Stimulated activated CD4-positive, alpha-beta T cell treated with anti-CD3 and anti-CD28 coated beads, Interleukin-1b, Interleukin-23, amount 100 ng/mL, for 24 hours (primary cell): Measurements from ENCODE around the gene SRGAP2B.
"Not testable (repeated sequence)": the region's sequence is repeated elsewhere in the genome, so short reads cannot be mapped to it uniquely, and the experiment has no call there.

Experiments
- DNase-seq, 4 experiments: peaks; one replicate each; pipeline ENCODE4 v3.0.0-alpha.2; 2020; ENCODE audit warnings: low read depth in 4 of 4, low spot score in 1 of 4

SRGAP2B gene

GRCh38 chr1:144961604-144962583 lies 133.2 kb downstream of the SRGAP2B start:
- not testable (repeated sequence) for DNase-seq

GRCh38 chr1:144960929-144961488 lies 134.1 kb downstream of the SRGAP2B start:
- DNase-seq, result not testable (repeated sequence)

GRCh38 chr1:144948390-144948789 lies 146.7 kb downstream of the SRGAP2B start:
- DNase-seq, result not testable (repeated sequence)

- not testable (repeated sequence) for DNase-seq
Measured at GRCh38 chr1:144947495-144947894, 147.6 kb downstream of the SRGAP2B start.

- not testable (repeated sequence) for DNase-seq
Measured at GRCh38 chr1:144946525-144947480, 148.3 kb downstream of the SRGAP2B start.

- DNase-seq, result not testable (repeated sequence)
Measured at GRCh38 chr1:144941710-144942109, 153.4 kb downstream of the SRGAP2B start.

GRCh38 chr1:144940054-144940453 lies 155.1 kb downstream of the SRGAP2B start:
- DNase-seq, result not testable (repeated sequence)

GRCh38 chr1:144938627-144939026 lies 156.5 kb downstream of the SRGAP2B start:
- not testable (repeated sequence) for DNase-seq

- not testable (repeated sequence) for DNase-seq
Measured at GRCh38 chr1:144936186-144936732, 158.9 kb downstream of the SRGAP2B start.

GRCh38 chr1:144935310-144935709 lies 159.8 kb downstream of the SRGAP2B start:
- not testable (repeated sequence) for DNase-seq

GRCh38 chr1:144933014-144933413 lies 162.1 kb downstream of the SRGAP2B start:
- DNase-seq, result not testable (repeated sequence)

GRCh38 chr1:144932153-144932552 lies 163.0 kb downstream of the SRGAP2B start:
- DNase-seq, result not testable (repeated sequence)

GRCh38 chr1:144931553-144931952 lies 163.6 kb downstream of the SRGAP2B start:
- DNase-seq, result not testable (repeated sequence)

- not testable (repeated sequence) for DNase-seq
Measured at GRCh38 chr1:144930085-144930777, 164.9 kb downstream of the SRGAP2B start.

GRCh38 chr1:144927292-144927691 lies 167.8 kb downstream of the SRGAP2B start:
- DNase-seq, result not testable (repeated sequence)

GRCh38 chr1:144923640-144924039 lies 171.5 kb downstream of the SRGAP2B start:
- DNase-seq, result not testable (repeated sequence)

GRCh38 chr1:144922785-144923184 lies 172.3 kb downstream of the SRGAP2B start:
- DNase-seq, result not testable (repeated sequence)

GRCh38 chr1:144919106-144919505 lies 176.0 kb downstream of the SRGAP2B start:
- DNase-seq, result not testable (repeated sequence)

- not testable (repeated sequence) for DNase-seq
Measured at GRCh38 chr1:144918027-144918603, 177.0 kb downstream of the SRGAP2B start.
